ENCODE results near the gene SEPTIN5.

- TF ChIP-seq CTCF (IDR thresholded peaks at IDR 0.05) (no peak), POLR2A (IDR thresholded peaks at IDR 0.05) (no peak)
These were observed 6.7 kb upstream of the SEPTIN5 start for GRCh38 chr22:19707347-19708290.
